Measurements from ENCODE around the gene CRHR1.

Gene CRHR1

DNA sequence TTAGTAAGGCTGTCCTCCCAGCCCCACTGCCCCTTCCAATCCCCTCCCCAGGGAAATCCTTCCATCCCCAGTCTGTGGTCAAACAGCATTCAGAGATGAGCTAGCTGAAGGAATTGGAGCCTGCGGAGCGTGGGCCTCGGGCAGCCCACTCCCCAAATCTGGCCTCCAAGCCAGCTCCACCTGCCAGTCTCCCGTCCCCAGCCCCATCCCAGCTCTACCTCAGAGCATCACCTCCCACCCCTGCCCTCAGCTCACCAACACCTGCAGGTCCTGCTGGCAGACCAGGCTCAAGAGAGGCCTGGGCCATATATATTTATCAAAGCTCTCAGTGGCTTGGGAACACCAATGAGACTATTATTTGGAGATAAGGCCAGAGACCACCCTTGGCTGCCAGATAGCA is 55.3 kb downstream of the CRHR1 start:
- H3K9me3 ChIP-seq (replicated peaks in 1 of 11): no peaks in the 10 kb centered on the region
- peaks cover 0 to 4% (median 0%) of the 10 kb centered on the region in 11 experiments; a peak in 1 of 22 replicates for H3K27me3 ChIP-seq
- H3K4me3 ChIP-seq: no peak overlapping the region
- H3K4me1 ChIP-seq: peaks cover 0 to 4% (median 0%) of the 10 kb centered on the region in 10 experiments; a peak in 2 of 20 replicates
- H3K36me3 ChIP-seq: no peaks in the 10 kb centered on the region
- no peak overlapping the region for H3K9ac ChIP-seq
- H4K20me1 ChIP-seq: peaks cover 0 to 37% (median 0%) of the 10 kb centered on the region in 11 experiments; a peak in 4 of 22 replicates
- no peak for TF ChIP-seq Cebpa-rat (IDR thresholded peaks at IDR 0.05)
- no peak overlapping the region for H3K4me2 ChIP-seq
- no peak overlapping the region for H3K27ac ChIP-seq

DNA sequence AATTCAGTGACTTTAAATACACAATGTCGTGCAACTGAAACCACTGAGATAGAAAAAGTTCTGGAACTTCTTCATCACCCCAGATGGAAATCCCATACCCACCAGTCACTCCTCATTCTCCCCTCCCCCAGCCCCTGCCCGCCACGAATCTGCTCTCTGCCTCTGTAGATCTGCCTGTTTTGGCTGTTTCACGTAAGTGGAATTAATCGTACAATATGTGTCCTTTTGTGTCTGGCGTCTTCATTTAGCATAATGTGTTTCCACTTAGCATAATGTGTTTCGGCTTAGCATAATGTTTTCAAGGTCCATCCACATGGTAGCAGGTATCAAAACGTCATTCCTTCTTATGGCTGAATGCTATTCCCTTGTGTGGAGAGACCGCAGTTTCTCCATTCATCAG is 57.1 kb downstream of the CRHR1 start:
- no peaks in the 10 kb centered on the region for H3K36me3 ChIP-seq
- no peak overlapping the region for H3K4me3 ChIP-seq
- H3K9ac ChIP-seq: no peak overlapping the region
- H3K4me2 ChIP-seq: no peak overlapping the region
- peaks cover 0 to 4% (median 0%) of the 10 kb centered on the region in 10 experiments; a peak in 2 of 20 replicates for H3K4me1 ChIP-seq
- H4K20me1 ChIP-seq: peaks cover 0 to 40% (median 0%) of the 10 kb centered on the region in 11 experiments; a peak in 4 of 22 replicates
- TF ChIP-seq Cebpa-rat (IDR thresholded peaks at IDR 0.05): no peak
- H3K9me3 ChIP-seq (replicated peaks in 1 of 11): no peaks in the 10 kb centered on the region
- H3K27me3 ChIP-seq: peaks cover 0 to 1% (median 0%) of the 10 kb centered on the region in 11 experiments; a peak in 1 of 22 replicates
- H3K27ac ChIP-seq: no peak overlapping the region

- no peak overlapping the region for H3K4me2 ChIP-seq
- H3K27me3 ChIP-seq: no peaks in the 10 kb centered on the region
- H4K20me1 ChIP-seq: peaks cover 0 to 35% (median 0%) of the 10 kb centered on the region in 11 experiments; a peak in 4 of 22 replicates
- no peaks in the 10 kb centered on the region for H3K9me3 ChIP-seq (replicated peaks in 1 of 11)
- no peak overlapping the region for H3K9ac ChIP-seq
- no peak overlapping the region for H3K4me3 ChIP-seq
- peaks cover 0 to 4% (median 0%) of the 10 kb centered on the region in 10 experiments; a peak in 2 of 20 replicates for H3K4me1 ChIP-seq
- TF ChIP-seq Cebpa-rat (IDR thresholded peaks at IDR 0.05): no peak
- no peak overlapping the region for H3K27ac ChIP-seq
- H3K36me3 ChIP-seq: no peaks in the 10 kb centered on the region
Observed at GRCh38 chr17:45841883-45842525, 57.9 kb downstream of the CRHR1 start.

DNA sequence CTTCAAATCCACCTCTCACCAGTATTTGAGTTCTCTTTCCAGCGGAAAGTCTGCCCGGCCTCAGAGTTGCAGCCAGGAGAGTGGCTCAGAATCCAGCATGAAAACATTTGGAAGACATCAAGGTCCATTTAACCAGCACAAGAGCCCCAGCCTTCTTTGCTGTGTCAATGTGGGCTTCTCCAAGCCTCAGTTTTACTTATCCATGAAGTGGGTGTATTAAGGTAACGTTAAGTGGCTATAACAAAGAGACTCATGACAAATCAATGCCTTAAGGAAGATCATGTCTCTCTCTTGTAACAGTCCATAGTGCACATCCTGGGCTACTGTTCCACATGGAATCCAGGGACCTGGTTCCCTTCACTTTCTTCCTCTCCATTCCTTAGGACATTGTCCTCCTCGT is 59.6 kb downstream of the CRHR1 start:
- peaks cover 0 to 4% (median 0%) of the 10 kb centered on the region in 10 experiments; a peak in 2 of 20 replicates for H3K4me1 ChIP-seq
- H3K4me2 ChIP-seq: no peak overlapping the region
- no peak overlapping the region for H3K4me3 ChIP-seq
- H3K36me3 ChIP-seq: no peaks in the 10 kb centered on the region
- no peaks in the 10 kb centered on the region for H3K9me3 ChIP-seq (replicated peaks in 1 of 11)
- H3K9ac ChIP-seq: no peak overlapping the region
- no peak for TF ChIP-seq Cebpa-rat (IDR thresholded peaks at IDR 0.05)
- no peak overlapping the region for H3K27ac ChIP-seq
- no peaks in the 10 kb centered on the region for H3K27me3 ChIP-seq
- H4K20me1 ChIP-seq: peaks cover 0 to 26% (median 0%) of the 10 kb centered on the region in 11 experiments; a peak in 2 of 22 replicates

GRCh38 chr17:45844695-45845375 is 60.7 kb downstream of the CRHR1 start, which contains the start of gene SPPL2C:
TSS of gene SPPL2C (plus strand) at chr17:45844881. CDS start at chr17:45844907, 26 bp downstream.
- Histone ChIP-seq H3K36me3 (no peaks in the 10 kb centered on the region), H3K9me3 (replicated peaks in 1 of 11) (no peaks in the 10 kb centered on the region), H3K4me2 (no peak within 1 kb of the TSS), H3K9ac (no peak within 1 kb of the TSS), H3K27ac (no peak within 1 kb of the TSS), H4K20me1 (peaks cover 0 to 29% (median 0%) of the 10 kb centered on the region in 11 experiments; a peak in 2 of 22 replicates), H3K27me3 (no peaks in the 10 kb centered on the region), H3K4me1 (peaks cover 0 to 4% (median 0%) of the 10 kb centered on the region in 10 experiments; a peak in 2 of 20 replicates), H3K4me3 (no peak within 1 kb of the TSS)
- TF ChIP-seq Cebpa-rat (IDR thresholded peaks at IDR 0.05): no peak

GRCh38 chr17:45845376-45846185 is 61.5 kb downstream of the CRHR1 start:
- TF ChIP-seq Cebpa-rat (IDR thresholded peaks at IDR 0.05): no peak
- H3K9ac ChIP-seq: no peak overlapping the region
- no peak overlapping the region for H3K27ac ChIP-seq
- H3K4me2 ChIP-seq: no peak overlapping the region
- H3K27me3 ChIP-seq: no peaks in the 10 kb centered on the region
- no peak overlapping the region for H3K4me3 ChIP-seq
- no peaks in the 10 kb centered on the region for H3K9me3 ChIP-seq (replicated peaks in 1 of 11)
- H4K20me1 ChIP-seq: peaks cover 0 to 36% (median 0%) of the 10 kb centered on the region in 11 experiments; a peak in 3 of 22 replicates
- no peaks in the 10 kb centered on the region for H3K36me3 ChIP-seq
- H3K4me1 ChIP-seq: peaks cover 0 to 4% (median 0%) of the 10 kb centered on the region in 10 experiments; a peak in 2 of 20 replicates

DNA sequence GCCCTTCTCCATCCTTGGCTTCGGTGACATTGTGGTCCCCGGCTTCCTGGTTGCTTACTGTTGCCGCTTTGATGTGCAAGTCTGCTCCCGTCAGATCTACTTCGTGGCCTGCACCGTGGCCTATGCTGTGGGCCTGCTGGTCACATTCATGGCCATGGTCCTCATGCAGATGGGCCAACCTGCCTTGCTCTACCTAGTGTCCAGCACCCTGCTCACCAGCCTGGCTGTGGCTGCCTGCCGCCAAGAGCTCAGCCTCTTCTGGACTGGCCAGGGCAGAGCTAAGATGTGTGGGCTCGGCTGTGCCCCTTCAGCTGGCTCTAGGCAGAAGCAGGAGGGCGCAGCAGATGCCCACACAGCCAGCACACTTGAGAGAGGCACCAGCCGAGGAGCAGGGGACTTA is 62.1 kb downstream of the CRHR1 start:
- no peak overlapping the region for H3K9ac ChIP-seq
- no peak for TF ChIP-seq Cebpa-rat (IDR thresholded peaks at IDR 0.05)
- no peak overlapping the region for H3K4me3 ChIP-seq
- peaks cover 0 to 41% (median 0%) of the 10 kb centered on the region in 11 experiments; a peak in 4 of 22 replicates for H4K20me1 ChIP-seq
- H3K27me3 ChIP-seq: 0 out of 22 replicates have a peak, but pooled peaks cover 0 to under 1% (median 0%) of the 10 kb centered on the region in 11 experiments
- H3K9me3 ChIP-seq (replicated peaks in 1 of 11): no peaks in the 10 kb centered on the region
- H3K4me2 ChIP-seq: no peak overlapping the region
- H3K36me3 ChIP-seq: no peaks in the 10 kb centered on the region
- no peak overlapping the region for H3K27ac ChIP-seq
- H3K4me1 ChIP-seq: peaks cover 0 to 4% (median 0%) of the 10 kb centered on the region in 10 experiments; a peak in 4 of 20 replicates

DNA sequence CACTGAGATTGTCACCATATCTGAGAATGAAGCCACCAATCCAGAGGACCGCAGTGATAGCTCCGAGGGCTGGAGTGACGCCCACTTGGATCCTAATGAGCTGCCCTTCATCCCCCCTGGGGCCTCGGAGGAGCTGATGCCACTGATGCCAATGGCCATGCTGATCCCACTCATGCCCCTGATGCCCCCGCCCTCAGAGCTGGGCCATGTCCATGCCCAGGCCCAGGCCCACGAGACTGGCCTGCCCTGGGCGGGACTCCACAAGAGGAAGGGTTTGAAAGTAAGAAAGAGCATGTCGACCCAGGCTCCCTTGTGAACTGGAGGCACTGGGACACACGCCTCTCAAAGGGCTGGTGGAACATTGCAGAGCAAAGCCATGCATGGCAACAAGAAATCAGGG is 62.5 kb downstream of the CRHR1 start:
- Histone ChIP-seq H3K36me3 (no peaks in the 10 kb centered on the region), H3K4me3 (no peak overlapping the region), H3K4me1 (peaks cover 0 to 7% (median 0%) of the 10 kb centered on the region in 10 experiments; a peak in 5 of 20 replicates), H3K9me3 (replicated peaks in 1 of 11) (no peaks in the 10 kb centered on the region), H3K27me3 (peaks cover 0 to 5% (median 0%) of the 10 kb centered on the region in 11 experiments; a peak in 1 of 22 replicates), H3K27ac (no peak overlapping the region), H3K4me2 (no peak overlapping the region), H4K20me1 (peaks cover 0 to 46% (median 0%) of the 10 kb centered on the region in 11 experiments; a peak in 5 of 22 replicates), H3K9ac (no peak overlapping the region)
- no peak for TF ChIP-seq Cebpa-rat (IDR thresholded peaks at IDR 0.05)
